NCI-H128 (cell line): Measurements from ENCODE around the gene ARHGEF28.

Source experiments
- DNase-seq: peaks from one replicate; lab custom pipeline; 2025; ENCODE audit not compliant: unreplicated experiment; lab: John Stamatoyannopoulos, UW

The ARHGEF28 gene

DNA sequence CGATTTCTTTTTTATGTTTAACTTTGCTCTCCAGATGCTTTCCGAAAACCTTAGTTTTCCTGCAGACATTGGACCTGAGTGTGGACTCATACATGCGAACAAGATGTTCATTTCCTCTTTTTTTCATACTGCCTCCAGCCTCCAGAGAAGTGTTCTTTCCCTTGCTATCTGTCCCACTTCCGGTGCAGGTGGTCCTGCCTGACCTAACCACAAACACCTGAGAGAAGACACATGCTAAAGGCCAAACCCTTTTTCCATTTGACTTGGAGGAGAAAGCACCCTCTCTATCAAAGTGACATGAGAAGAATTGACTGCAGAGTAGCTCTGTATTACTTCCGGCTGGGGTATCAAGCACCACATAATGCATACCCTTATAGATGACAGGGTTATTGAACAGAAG lies 334.0 kb downstream of the ARHGEF28 start:
- peak; percentile 2 for DNase-seq

DNA sequence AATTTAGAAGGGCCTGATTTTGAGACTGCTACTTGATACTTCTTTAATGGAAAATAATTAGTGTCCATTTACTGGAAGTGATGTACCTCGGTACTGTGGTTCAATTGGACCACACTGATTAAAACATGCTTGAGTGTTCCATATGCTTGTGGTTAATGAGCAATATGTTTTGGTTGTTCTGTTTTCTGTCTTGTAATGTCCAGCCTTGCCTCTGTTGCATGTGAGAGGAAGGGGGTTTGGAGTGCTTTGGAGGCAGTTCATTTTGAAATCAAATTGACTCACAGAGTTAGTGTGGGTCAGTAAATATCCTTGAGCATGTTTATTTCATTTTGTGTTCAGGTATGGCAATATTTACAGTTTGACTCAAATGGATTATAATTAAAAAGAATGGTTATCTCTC lies 334.4 kb downstream of the ARHGEF28 start:
- DNase-seq: no peak

DNA sequence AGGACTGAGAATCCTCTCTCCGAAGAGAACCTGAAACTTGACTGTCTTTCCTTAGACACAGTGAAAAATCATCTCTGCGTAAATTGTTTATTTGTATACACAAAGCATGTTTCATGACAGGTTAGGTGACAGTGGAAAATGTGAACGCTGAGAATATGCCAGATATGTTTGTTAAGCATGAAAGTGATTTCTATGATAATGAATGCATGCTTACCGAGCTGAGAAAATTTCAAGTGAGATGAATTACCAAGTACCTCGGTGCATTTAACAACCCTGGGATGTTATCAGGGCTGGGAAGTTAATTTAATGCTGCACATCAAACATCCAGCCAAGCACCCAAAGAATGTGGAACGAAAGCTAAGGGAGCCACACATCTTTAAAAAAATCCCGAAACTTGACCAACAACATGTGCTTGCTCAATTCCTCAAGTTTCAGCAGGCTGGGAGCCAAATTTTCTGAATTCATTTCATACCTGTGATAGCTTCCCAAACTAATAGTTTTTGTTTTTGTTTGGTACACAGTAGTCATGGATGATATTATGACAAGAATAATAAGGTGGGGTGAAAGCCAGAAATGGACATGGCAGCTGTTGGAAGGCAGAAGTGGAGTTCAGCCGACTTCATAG lies 336.9 kb downstream of the ARHGEF28 start:
- DNase-seq: no peak

DNA sequence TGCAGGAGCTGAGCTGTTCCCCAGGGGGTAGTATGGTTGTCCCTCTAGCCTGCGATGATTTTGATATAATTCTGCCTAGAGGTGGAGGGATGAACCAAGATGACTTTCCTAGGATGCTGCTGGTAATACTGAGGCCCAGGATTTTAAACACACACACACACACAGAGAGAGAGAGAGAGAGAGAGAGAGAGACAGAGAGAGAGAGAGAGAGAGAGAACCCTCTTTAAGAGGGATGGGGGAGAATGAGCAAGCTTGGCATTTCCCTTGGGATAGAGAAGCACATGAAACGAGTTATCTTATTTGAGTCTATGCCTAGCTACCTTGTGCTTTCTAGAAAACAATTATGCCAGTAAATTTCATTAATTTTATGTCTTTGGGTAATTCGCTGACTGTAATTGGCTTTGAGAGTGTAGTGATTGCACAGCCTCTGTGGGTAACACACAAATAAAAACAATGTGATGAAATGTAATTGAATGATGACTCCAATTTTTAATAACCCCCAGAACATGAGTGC lies 338.4 kb downstream of the ARHGEF28 start:
- DNase-seq: no peak

DNA sequence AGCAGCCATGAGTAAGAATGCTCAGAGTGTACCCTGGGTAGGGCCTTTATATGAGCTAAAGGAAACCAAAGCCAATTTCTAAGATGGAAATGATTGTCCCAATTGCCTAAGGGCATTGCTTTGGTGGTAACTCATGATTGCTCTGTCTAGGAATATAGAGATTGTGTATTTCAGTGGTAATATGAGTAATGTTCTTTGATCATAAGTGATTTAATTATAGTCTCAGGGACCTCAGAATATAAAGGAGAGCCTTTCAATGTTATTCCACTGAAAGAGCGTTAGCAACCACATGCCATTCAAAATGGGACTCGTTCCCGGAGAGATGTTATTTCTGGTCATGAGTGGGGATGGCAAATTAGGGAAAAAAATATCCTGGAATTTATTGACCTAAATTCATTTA lies 340.5 kb downstream of the ARHGEF28 start:
- DNase-seq: peak; percentile 9

DNA sequence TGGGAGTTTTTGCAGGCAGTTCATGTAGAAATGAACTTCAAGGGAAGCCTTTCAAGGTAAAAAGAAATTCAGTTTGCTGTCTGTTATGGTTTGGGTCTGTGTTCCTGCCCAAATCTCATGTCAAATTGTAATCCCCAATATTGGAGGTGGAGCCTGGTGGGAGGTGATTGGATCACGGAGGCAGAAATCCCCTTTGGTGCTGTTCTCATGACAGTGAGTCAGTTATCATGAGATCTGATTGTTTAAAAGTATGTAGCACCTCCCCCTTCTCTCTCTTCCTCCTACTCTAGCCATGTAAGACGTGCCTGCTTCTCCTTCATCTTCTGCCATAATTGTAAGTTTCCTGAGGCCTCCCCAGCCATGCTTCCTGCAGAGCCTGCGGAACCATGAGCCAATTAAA lies 341.4 kb downstream of the ARHGEF28 start:
- DNase-seq: no peak

DNA sequence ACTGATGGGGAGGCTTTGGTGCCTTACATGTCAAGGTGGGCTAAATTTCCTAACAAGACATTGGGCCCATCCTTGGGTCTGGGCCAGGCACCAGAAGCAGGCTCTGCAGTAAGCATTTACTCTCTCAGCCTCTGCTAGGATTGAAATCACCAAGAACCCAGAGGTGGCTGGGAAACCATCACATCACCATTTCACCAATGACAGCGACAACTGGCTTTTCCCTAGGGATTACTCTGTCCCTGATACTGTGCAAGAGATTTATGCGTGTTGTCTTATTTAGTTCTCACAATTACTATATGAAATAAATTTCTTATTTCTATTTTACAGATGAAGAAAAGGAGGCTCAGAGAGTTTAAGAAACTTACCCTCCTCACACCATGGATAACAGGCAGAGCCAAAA lies 342.2 kb downstream of the ARHGEF28 start:
- DNase-seq: no peak

DNA sequence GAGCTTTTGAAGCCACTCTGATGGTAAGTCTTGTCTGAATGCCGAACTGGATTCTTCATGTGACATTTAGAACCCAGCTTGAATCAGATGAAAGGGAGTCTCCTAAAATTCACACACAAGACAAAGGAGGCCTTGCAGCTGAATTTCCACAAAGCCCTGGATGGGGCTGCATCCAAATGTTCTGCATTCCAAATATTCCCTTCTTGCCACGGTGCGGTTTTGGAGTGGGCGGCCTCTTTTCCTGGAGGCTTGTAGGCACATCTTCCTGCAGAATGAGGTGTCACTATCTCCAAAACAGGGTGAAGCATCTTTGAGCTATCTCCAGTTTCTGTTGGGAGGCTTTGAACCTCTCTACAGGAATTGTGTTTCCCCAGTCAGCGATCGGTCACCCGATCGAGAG lies 342.7 kb downstream of the ARHGEF28 start:
- no peak for DNase-seq

DNA sequence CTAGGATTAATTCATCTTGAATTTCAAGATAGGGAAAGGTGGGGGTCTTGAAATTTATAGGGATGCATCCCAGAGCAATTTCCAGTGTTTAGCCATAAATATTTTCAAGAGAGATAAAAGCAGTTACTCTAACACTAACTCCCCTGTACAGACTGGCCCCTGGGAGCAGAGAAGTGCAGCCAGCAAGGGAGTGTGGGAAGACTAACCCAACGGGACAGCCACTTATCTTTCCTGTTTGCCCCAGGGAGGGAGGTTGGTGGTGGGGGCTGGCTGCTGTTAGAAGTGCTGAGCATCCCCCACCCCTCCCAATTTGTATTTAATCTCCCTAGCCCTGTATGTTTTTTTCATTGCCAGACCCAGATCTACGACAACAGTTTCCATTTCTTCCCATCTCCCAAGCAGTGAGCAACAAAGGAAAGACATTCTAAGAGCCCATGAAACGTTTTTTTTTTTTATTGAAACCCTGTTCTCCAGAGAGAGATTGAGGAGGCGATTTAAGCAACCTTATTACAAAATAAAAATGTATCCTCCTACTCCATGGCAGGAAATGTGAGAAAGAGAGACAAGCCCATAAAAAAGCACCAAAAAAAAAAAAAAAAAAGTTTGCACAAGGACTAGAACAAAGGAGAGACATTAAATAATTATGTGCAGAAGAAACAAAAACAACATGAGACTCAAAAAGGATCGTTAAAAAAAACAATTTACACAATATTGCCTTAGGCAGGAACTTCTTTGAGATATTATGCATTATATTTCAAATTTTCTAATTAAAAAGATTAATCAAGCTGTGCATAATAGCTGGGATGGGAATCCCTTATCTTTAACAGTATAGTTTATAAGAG lies 343.4 kb downstream of the ARHGEF28 start:
- DNase-seq: no peak

DNA sequence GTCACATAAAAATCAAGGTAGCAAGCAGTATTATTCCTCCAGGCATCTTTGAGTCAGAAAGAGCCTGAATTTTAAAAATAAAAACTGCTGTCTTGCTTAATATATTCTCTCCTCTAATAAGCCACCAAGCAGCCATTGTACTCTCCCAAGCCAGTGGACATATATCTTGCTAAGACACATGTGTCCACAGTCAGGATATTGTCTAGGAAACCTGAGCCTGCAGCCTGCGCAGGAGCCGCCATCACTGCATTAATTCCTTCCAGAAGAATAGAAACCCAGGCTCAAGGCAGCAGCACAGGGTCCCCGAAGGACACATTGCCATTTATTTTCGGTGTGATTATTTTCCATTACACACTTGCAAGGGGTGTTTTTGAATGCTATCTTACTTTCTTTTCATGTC lies 345.3 kb downstream of the ARHGEF28 start:
- no peak for DNase-seq

DNA sequence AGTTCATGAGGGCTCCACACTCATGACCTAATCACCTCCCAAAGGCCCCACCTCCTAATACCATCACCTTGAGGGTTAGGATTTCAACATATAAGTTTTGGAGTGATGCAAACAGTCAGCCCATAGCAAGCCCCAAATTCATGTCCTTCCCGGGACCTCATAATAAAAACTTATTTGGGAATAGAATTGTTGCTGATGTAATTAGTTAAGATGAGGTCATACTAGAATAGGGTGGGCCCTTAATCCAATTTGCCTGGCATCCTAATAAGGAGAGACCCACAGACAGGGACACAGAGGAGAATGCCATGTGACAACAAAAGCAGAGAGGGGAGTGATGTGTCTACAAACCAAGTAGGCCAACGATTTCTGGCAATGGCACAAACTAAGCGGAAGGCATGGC lies 347.1 kb downstream of the ARHGEF28 start:
- no peak for DNase-seq

DNA sequence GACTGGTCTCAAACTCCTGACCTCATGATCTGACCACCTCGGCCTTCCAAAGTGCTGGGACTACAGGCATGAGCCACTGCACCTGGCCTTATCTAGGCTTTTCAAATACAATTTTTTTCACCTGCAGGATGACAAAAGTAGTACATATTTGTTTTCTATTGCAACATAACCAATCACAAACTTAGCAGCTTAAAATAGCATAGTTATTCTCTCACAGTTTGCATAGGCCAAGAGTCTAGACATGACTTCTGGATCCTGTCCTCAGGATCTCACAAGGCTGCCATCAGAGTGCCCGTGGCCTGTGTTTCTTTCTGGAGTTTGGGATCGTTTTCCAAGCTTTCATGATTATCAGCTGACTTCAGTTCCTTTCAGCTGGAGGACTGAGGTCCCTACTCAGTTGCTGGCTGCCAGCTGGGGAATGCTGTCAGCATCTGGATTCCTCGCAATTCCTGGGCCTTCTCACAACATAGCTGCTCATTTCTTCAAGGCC lies 348.9 kb downstream of the ARHGEF28 start:
- DNase-seq: no peak

DNA sequence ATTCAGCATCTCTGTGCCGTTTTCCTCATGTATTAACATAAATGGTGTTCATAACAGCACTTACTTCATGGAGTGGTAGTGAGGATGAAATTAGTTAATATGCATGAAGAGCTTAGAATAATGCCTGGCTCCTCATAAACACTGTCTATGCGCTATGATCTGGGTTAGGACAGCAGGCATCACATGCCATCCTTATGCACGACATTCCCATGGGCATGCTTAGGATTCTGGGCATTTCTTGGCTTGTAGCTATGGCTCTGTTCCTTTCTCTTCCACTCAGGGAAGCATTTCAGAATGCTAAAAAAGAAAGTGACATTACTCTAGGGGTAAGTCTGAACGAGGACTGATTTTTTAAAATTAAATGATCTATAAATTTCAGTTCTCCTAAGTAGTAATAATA lies 349.8 kb downstream of the ARHGEF28 start:
- no peak for DNase-seq

DNA sequence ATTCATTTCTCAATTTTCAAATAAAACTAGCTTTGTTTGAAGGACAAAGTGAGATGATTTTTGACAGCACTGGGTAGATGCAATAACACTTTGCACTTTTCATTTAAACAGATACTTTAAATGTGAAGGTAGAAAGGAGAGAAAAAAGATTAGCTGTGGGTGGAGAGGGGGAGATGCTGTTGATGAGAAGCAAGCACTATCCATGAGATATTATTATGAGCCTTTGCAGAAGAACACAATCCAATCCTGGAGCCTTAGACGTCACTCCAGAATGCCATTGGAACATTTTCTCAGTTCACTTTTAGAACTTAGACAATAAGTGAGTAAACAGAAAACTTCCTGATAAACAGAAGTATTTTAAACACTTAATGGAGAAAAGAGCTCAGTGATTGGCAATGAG lies 351.1 kb downstream of the ARHGEF28 start:
- DNase-seq: no peak

DNA sequence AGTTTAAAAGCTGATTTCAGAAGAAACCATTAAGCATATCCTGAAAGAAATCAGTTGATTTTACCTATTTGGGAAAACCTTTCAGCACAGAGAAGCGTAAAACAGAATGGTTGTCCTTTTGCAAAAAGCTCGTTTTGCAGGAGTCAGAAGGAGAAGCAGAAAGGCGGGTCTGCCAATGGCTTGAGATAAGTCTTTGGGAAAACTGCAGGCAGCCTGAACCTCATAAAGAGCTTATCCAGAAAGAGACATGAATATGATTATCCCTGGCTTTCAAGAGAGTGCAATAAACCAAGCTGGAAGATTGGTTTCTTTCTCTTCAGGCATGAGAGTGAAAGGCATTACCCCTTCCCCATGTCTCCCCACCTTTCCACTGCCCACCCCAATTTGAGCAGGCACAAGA lies 353.3 kb downstream of the ARHGEF28 start:
- no peak for DNase-seq

DNA sequence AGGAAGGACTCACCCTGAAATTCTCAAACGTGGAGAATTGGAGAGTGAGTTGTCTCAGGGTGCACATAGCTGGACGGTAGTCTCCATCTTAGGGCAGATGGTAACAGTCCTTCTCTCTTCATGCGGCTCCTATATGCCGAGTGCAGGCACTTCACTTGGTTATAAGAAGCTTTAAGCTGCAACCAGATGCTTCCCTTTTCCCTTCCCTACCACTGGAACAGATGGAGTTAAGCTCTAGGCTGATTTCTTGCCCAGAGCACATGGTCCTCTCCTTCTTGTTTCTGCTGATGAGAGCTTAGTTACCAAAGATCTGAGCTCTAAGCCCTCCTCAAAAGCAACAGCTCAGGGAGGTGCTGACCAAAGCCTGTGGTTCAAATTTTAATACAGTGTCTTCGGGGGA lies 355.7 kb downstream of the ARHGEF28 start:
- no peak for DNase-seq

DNA sequence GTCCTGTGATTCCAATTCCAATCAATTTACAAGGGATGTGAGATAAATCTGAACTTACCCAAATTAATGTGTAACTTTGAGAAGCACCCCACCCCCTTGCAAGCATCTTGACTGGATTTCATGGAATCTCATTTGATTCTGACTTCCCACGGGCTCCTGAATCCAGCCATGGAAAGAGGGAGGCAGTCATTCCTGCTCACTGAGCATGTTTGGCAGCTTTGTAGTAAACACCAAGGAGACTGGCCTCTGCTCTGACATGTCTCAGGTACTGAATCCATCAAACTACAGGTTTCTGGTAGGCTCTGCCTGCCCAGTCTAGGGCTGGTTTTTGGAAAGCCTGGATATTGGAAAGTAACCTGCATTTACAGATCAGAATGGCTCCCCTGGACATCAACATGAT lies 357.6 kb downstream of the ARHGEF28 start:
- no peak for DNase-seq

DNA sequence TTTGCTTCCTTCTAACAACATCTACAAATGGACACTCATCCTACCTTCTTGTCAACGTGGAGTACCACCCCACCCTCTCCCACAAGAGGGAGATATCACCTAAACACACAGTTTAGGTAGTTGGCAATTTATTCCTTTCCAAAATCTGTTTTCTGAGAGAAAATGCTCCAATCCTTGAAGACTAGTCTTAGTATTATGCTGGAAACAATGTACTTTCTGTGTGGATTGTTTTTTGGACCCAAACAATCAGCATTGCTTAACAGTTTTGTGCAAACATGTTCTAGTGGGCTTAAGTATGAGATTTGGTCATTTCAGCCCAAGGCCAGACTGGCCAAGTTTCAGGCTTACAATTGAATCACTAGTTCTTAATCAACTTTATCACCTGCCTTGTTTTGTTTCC lies 359.1 kb downstream of the ARHGEF28 start:
- no peak for DNase-seq

DNA sequence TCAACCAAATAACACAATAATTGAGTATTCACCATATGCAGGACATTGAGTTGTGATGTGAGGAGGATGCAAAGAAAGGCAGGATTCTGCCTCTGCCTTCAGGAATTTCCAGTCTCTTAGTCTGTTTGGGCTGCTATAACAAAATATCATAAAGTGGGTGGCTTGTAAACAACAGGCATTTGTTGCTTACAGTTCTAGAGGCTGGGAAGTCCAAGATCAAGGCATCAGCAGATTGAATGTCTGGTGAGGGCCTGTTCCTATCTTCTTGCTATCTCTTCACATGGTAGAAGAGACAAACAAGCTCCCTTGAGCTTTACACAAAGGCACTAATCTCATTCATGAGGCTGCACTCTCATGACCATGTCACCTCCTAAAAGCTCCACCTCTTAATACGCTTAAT lies 360.7 kb downstream of the ARHGEF28 start:
- DNase-seq: no peak

DNA sequence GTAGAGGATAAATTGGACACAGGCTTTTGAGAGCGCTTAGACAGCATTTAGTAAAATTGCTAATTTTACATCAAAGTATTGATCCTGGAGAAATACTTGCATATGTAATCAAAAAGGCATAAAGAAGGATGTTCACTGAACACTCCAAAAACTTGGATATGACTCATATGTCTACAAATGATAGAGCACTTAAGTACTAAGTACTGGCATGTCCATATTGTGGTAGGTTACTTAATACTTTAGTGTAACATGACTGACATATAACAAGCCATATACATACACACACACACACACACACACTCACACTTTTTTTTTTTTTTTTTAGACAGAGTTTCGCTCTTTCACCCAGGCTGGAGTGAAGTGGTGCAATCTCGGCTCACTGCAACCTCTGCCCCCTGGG lies 361.9 kb downstream of the ARHGEF28 start:
- DNase-seq: no peak

DNA sequence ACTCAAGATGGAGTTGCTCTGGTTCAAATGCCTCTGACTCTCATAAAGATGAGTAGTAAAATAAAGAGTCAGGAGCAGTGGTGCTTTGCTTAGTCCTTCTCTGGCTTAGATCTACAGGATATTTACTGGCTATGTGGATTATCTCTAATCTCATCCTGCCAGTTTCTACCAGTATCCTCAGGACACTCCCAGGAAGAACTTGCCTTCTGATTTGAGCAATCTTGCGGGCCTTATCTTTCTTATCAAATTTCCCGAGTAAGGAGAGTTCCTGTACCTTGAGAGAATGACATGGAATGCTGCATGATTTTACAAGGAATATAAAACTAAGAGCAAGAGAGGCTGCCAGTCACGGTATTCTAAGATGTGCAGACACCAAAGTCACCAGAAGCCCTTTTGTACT lies 364.0 kb downstream of the ARHGEF28 start:
- no peak for DNase-seq
